Stomach (tissue), 4 donors: ENCODE results near the gene CTIF.

Source experiments
- CTCF ChIP-seq, 7 experiments: fragments of 450-650 bp in 4 of 7; fragments of 200-600 bp in 3 of 7; sonication (generic) in 3 of 7; IDR thresholded peaks; one replicate each; pipeline ENCODE4 v1.5.1; 2016 to 2019; ENCODE audit warnings: antibody characterized with exemption in 7 of 7, control low read depth in 2 of 7, mild to moderate bottlenecking in 1 of 7
- EP300 ChIP-seq: sonication (generic); formaldehyde crosslinking; IDR thresholded peaks from one replicate; pipeline ENCODE4 v1.6.1; 2017; ENCODE audit warnings: antibody characterized with exemption
- POLR2A ChIP-seq, 4 donors: fragments of 450-650 bp; IDR thresholded peaks; one replicate each; pipeline ENCODE4 v1.6.1; 2016; ENCODE audit warnings: antibody characterized with exemption in 4 of 4, control low read depth in 2 of 4, mild to moderate bottlenecking in 1 of 4, moderate library complexity in 1 of 4
- POLR2AphosphoS5 ChIP-seq, 3 donors: sonication (generic); formaldehyde crosslinking; IDR thresholded peaks; one replicate each; pipeline ENCODE4 v1.6.1; 2016; ENCODE audit warnings: antibody characterized with exemption in 3 of 3

GRCh38 chr18:48566589-48566988, 27.8 kb downstream of the CTIF start:
- no peak for TF ChIP-seq CTCF (IDR thresholded peaks at IDR 0.05)
- no peak for TF ChIP-seq POLR2A (IDR thresholded peaks at IDR 0.05)
- TF ChIP-seq POLR2AphosphoS5 (IDR thresholded peaks at IDR 0.05): no peak
- no peak for TF ChIP-seq EP300
